Stimulated activated CD4-positive, alpha-beta T cell treated with anti-CD3 and anti-CD28 coated beads, Interleukin-2, amount 100 ng/mL, for 24 hours (primary cell): Measurements from ENCODE around the gene PCYT2.

Experiments used
- DNase-seq, 2 donors: peaks; one replicate each; pipeline ENCODE4 v3.0.0-alpha.2; 2020

PCYT2 gene

DNA sequence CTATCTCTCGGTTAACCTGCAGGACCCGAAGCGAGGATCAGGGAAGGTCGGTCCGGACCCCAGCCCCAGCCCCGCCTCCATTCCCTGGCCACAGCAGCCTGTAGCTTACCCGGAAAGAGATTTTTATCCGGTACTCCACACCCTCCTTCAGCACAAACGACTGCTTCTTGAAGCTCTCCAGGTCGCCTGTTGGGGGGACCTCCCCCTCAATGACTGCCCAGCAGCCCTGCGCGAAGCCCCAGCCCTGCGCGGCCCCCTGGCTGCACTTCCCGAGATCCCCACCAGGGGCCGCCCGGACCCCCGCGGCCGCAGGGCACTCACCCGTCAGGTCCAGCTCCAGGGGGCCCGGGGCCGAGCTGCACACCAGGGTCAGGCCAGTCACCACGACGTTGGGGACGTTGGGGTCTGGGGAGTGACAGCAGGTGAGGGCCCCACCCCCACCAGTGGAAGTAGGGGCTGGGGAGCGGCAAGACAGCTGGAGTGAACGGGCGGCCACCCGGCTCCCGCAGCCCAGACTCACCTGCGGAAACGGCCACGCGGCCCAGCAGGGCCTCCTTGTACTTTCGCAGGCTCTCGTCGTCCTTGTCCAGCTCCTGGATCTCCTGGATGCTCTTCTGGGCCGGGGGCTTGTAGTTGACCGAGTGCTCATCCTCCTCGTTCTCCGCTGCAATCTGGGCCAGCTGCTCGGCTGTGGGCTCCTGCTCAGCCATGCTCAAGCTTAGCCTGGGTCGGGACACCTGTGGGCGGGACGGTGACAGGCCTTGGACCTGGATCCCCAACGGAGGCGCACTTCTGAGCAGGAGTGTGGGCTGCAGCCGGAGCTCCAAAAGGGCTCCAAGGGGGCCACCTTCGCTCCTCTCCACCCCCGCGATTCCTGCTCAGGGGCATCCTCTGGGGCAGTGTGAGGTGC, 41.7 kb downstream of the PCYT2 start:
- peak; percentile 56 to 61 for DNase-seq

DNA sequence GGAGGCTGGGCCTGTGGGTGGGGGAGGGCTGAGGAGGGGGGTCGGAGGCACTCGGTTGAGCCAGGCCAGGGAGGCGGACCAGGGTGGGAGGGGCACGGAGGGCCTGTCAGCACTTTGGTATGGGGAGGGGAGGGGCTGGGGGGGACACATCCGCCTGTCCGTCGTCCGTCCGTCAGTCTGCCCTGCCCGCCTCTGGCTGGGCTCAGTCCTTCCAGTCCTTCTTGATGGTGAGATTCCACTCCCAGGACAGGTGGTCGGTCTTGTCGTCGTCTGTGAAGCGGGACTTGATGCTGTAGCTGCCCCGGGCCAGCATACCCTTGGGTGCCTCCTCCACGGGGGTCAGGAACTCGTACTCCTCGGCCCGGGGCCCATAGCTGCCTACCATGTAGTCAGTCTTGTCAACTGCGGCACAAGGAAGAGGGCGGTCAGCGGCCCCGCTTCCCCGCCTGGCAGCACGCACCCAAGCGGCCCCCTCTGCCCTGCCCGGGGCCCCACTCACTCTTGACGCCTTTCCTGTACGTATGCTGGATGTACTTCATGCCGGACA, 42.5 kb downstream of the PCYT2 start:
- peak in 1 of 2 donors; percentile 27 for DNase-seq

GRCh38 chr17:81867991-81868673, 43.1 kb downstream of the PCYT2 start:
- peak; percentile 35 to 39 for DNase-seq

- DNase-seq: peak in 1 of 2 donors; percentile 52
These were observed 43.8 kb downstream of the PCYT2 start for GRCh38 chr17:81867170-81867990.

DNA sequence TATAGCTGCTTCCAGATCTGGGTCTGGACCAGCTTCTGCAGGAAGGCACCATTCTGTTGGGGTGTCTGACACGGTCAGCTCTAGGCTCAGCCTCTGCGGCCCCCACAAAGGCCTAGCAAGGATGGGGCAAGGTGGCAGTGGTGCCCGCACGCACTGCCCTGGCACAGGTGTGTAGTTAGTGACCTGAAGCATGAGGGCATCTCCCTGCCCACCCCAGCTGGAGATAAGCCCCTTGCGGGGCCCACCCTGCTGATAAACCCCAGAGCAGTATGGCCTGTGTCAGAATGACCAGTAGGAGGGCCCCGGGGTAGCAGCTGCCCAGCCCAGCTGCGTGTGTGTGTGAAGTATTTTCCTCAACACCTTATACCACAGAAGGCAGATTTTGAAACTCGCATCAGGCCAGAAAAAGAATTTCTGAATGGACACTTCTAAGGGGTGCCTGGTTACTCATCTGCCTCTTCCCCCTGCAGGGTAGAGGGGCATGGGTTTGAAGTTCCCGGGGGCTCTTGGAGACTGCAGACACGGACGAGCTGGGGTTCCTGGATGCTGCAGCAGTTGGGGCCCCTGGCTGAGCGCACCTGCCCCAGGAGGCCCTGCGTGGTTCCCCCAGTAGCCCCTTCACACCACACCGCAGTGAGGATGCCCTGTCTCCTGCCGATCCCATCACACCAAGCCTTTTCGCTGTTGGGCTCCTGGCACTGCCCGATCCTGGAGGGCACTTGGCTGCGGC, 44.6 kb downstream of the PCYT2 start:
- DNase-seq: peak in 1 of 2 donors; percentile 40

GRCh38 chr17:81865733-81866439, 45.3 kb downstream of the PCYT2 start:
- peak in 1 of 2 donors; percentile 31 for DNase-seq

DNA sequence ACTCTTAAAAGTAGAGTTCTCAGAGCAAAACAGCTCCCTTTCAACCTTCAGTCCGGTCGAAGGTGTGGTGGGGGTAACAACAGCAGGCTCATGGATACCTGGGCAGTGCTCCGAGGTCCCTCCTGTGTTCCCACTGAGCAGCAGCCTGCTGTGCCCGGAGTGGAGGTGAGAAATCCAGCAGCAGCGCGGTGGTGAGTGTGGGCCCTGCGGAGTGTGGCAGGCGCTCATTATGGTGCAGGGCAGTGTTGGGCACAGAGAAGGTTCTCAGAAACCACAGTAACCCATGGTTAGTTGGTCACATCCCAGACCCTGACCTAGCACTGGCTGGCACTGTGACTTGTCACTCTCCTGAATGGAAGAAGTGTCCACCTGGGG, 45.9 kb downstream of the PCYT2 start:
- DNase-seq: no peak

DNA sequence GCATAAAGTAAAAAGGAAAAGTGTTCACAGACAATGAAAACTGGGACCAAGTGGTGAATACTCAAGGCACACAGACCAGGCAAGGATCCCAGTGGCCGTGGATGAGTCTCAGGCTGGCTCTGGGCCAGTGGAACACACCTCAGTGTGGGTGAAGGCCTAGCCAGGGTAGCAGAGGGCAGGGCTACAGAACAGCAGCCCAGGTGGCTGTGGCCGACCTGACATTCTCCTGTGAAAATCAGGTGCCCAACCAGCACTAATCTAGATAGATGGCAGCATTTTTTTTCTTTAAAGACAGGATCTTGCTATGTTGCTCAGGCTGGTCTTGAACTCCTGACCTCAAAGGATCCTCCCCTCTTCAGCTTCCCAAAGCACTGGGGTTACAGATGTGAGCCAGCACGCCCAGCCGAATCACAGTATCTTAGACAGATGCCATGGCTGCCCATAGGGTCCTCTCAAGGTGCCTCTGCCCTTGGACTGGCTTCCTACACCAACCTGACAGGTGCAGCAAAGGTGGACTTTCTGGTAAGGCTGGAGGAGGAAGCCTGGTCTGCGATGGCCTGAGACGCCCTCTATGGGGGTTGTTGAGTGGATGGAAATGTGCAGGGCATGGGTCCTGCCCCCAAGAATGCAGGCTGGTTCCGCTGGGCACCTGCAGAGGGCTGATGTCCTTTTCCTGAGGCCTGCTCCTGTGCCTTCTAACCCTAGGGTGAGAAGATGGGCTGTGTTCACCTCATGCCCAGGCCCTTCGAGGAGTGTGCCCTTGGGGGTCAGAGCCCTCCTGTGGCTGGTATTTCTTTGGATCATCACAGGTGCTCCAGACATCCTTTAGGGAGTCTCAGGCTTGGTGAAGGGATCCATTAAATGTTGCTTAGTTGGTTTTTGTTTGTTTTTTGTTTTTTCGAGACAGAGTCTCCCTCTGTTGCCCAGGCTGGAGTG, 47.1 kb downstream of the PCYT2 start:
- no peak for DNase-seq

- no peak for DNase-seq
These were observed 48.0 kb downstream of the PCYT2 start for GRCh38 chr17:81863123-81863675.

DNA sequence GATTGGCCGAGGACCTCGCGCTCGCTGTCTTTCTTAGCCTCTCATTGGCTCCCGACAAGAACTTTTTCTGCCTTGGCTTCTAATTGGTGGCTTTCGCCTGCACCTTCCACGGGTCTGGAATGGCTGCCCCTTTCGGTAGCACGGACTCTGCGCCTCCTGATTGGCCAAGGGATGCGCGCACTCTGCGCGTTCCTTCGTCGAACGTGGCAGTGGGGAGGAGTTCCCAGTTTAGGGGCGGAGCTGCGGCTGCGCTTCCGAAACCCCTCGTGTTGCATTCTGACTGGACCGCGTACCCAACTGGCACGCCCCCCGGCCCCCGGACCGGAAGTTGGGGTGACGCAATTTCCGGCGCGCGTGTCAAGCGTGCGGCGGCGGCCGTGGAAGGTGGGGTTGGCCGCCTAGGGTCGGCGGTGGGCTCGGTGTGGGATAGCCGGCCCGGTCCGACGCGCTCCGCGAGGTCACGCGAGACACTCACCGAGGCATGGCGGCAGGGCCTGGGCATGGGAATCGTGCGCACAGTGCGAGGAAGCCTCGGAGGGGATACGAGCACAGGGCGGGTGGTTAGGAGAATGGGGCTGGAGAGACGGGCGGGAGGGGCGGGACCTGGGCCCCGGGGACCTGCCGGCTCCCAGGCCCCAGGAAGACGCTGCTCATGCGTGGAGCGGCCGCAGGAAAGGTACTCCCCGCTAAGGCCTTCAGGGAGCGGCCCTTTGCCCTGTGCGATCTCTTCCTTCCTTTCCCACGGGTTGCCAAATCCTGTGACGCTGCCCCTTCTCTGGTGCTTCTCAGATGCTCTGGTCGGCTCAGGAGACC, 50.2 kb downstream of the PCYT2 start:
- peak; percentile 99 for DNase-seq

DNA sequence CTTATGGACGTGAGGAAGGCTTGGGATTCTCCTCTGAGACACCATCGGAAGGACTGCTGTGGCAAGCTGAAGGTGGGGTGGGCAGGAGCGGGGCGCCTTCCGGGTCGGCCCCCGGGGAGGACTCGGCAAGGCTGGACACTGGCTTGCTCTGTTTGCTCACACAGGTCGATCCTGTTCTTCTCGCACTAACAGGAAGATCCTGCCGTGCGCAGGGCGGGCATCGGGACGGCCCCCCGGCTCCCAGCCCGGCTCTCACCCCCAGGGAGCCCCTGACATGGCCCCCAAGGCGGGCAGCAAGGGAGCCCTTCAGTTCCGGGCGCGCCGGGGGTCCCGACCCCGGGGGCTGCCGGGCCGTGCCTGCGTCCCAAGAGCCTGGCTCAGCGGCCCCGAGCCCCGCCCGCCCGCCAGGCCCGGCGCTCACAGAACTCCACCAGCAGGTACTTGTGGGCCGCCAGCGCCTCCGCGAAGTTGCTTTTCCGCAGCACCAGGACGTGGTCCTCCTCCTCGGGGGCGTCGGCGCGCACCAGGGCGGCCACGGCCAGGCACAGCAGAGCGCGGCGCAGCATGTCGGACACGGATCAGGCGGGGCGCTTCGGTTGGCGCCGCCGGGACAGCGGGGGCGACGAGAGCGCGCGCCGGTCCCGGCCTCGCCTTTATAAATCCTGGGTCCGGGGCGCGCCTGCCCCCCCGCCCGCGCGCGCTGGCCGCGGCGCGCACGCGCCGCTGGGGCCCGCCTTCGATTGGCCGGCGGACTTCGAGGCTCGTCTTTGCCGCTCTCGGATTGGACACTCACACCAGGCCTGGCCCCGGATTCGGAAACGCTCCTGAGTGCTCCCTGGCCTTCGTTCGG, 51.1 kb downstream of the PCYT2 start, which contains the start of gene P4HB:
Gene P4HB (minus strand): TSS at position 630 of the 850 bp plus-strand sequence. CDS start 64 bp downstream, at position 566.
- peak; percentile 30 to 96 for DNase-seq

GRCh38 chr17:81858967-81859905, 52.0 kb downstream of the PCYT2 start:
- DNase-seq: no peak

- no peak for DNase-seq
These were observed 52.8 kb downstream of the PCYT2 start for GRCh38 chr17:81858170-81858966.

GRCh38 chr17:81854974-81855774, 56.0 kb downstream of the PCYT2 start:
- DNase-seq: no peak

DNA sequence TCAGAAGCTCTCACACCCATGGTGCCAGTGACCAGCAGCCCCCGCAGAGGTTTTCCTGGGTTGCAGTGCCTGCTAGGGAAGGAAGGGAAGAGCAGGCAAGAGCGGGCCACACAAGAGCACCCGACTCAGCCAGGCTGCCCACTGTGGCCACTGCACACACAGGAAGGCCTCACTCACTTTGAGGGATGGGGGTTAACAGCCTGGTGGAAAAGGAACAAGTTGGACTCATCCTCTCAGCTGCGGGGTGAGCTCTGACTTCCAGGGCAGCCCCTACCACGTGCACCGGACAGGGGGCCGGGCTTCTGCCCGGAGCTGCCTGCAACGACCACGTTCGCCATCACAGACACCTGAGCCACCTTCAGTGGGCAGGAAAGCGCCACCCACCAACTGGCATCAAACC, 59.0 kb downstream of the PCYT2 start:
- DNase-seq: no peak
